CD4-positive, alpha-beta T cell treated with Interleukin-4 for 1 hour (primary cell): Measurements from ENCODE around the gene ALG3.
"Not testable (repeated sequence)": the region's sequence is repeated elsewhere in the genome, so short reads cannot be mapped to it uniquely, and the experiment has no call there.

Source experiments
- DNase-seq, 2 donors: peaks; one replicate each; pipeline ENCODE4 v3.0.0-alpha.2; 2020 to 2022

Gene ALG3

GRCh38 chr3:184248454-184249411 lies at the start of gene ALG3:
Gene ALG3 (minus strand): TSS chr3:184248962. CDS start chr3:184248940, 22 bp downstream.
- DNase-seq = peak; percentile 84 to 89

- DNase-seq = no peak
Measured at GRCh38 chr3:184296616-184297015, 47.9 kb upstream of the ALG3 start.

DNA sequence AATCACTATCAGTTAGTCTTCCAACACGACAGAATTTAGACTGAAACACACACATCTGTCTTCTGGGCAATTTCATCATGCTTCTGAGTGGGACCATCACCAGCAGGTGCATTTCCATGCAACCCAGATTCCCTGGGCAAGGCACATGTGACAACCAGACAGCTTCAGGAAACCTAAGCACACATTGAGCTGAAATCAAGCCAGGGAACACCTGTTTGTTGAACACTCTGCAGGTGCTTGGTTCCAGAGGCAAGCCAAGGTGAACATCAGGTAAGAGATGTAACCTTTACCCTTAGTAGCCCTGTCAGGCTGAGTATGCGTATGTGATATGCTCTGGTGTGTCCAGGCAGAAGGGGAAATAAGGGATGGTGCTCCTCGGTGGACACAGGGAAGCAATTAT lies 47.0 kb upstream of the ALG3 start:
- DNase-seq = no peak

- no peak for DNase-seq
Measured at GRCh38 chr3:184291738-184292445, 43.1 kb upstream of the ALG3 start.

DNA sequence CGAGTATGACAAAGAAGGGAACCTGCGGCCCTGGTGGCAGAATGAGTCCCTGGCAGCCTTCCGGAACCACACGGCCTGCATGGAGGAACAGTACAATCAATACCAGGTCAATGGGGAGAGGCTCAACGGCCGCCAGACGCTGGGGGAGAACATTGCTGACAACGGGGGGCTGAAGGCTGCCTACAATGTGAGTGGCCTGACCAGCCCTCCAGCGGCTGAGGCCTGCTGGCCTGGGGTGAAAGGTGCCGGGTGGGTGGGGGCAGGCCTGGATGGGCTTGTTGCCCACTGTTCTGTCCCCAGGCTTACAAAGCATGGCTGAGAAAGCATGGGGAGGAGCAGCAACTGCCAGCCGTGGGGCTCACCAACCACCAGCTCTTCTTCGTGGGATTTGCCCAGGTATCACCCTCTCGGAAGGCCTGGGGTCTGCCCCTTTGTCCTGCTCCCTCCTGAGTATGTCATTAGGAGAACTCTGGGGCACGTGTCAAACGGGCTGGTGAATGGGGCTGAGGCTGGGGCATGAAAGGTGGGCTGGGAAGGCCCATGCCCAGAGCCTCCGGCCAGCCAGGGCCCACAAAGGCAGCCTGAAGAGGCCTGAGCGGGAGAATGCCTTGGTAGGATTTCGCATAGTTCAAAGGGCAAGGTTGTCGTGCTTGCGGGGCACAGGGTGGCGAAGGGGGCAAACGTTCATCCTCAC lies 42.4 kb upstream of the ALG3 start:
- DNase-seq = no peak

DNA sequence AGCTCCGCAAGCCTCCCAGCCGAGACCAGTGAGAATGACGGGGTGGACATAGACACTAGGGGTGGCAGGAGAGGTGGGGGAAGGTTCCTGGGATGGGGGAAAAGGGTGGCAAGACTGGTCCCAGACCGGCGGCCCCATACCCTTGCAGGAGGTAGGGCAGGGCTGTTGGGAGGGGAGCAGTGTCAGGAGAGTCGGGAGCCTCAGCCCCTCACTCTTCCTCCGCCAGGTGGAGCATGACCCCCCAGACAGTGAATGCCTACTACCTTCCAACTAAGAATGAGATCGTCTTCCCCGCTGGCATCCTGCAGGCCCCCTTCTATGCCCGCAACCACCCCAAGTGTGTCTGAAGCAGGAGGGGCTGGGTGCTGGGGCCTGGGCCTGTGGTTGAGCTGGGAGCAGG lies 41.6 kb upstream of the ALG3 start:
- no peak for DNase-seq

DNA sequence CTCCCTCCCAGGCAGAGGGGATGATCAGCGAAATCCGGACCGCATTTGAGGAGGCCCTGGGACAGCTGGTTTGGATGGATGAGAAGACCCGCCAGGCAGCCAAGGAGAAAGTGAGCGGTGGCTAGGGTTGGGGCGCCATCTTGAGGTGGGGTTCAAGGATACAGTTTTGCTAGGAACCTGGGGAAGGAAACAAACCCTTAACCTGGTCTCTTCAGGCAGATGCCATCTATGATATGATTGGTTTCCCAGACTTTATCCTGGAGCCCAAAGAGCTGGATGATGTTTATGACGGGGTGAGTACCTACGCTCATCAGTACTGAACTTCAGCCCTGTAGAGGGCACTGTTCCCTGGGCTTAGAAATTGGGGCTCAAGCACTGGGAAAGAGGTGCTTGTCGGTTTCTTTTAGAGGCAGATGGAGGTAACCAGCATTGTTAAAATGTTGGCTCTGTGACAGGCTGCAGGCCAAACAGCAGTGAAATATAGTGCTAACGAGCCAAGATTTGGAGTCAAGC lies 40.7 kb upstream of the ALG3 start:
- DNase-seq = peak; percentile 49 to 59

DNA sequence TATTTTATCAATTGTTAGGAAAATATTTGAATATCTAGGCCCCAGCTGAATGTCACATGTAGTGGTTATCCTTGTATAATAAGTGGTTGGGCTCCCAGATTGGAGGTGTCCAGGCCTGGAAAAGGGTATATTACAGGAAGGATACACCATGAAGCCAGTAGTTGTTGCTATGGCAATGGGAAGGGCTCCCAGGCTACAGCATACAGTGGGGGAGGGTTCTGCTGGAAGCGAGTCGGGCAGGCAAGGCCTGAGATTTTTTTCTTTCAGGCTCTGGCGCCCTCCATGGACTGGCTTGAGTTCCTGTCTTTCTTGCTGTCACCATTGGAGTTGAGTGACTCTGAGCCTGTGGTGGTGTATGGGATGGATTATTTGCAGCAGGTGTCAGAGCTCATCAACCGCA lies 35.9 kb upstream of the ALG3 start:
- no peak for DNase-seq

GRCh38 chr3:184283681-184284080 lies 34.9 kb upstream of the ALG3 start:
- DNase-seq = no peak

- no peak for DNase-seq
Measured at GRCh38 chr3:184282941-184283340, 34.2 kb upstream of the ALG3 start.

DNA sequence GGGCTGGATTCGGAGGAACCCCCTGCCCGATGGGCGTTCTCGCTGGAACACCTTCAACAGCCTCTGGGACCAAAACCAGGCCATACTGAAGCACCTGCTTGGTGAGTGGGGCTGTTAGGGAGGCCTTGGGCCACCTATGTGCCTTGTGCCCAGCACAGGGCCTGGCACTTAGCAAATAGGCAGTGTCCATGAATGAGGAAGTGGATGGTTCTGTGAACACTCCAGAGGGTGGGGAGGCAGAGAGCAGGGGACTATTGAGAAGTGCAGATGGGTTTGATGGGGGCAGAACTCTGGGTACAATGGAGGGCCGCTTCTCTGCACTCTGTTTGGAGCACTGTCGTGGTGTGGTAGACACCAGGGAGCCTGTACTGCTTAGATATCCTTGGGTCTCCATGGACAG lies 28.6 kb upstream of the ALG3 start:
- DNase-seq = no peak

GRCh38 chr3:184275961-184276910 lies 27.5 kb upstream of the ALG3 start, which contains the start of gene ECE2:
Gene ECE2 (plus strand): TSS chr3:184276022. CDS start chr3:184276154, 132 bp downstream.
- no peak for DNase-seq

DNA sequence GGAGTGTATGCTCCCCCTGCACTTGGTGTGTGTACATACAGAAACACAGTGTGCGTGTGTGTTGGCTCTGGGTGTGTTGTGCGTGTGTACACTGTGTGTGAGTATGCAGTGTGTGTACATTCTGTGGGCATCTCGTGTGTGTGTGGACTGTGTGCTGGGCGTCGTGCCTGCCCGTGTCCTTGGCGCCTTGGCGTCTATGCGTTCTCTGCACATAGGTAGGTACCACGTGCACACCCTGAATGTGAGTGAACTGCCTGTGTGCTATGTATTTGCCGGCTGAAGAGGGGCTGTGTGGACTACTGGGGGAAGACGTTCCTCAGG lies 26.6 kb upstream of the ALG3 start:
- DNase-seq = no peak

- no peak for DNase-seq
Measured at GRCh38 chr3:184272269-184272668, 23.5 kb upstream of the ALG3 start.

DNA sequence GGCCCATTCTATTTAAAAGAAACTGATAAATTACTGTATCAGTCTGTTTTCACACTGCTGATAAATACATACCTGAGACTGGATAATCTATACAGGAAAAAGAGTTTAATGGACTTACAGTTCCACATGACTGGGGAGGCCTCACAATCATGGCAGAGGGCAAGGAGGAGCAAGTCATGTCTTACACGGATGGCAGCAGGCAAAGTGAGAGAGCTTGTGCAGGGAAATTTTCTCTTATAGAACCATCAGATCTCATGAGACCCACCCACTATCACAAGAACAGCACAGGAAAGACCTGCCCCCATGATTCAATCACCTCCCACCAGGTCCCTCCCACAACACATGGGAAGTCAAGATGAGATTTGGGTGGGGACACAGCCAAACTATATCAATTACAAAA lies 18.5 kb upstream of the ALG3 start:
- not testable (repeated sequence) for DNase-seq

DNA sequence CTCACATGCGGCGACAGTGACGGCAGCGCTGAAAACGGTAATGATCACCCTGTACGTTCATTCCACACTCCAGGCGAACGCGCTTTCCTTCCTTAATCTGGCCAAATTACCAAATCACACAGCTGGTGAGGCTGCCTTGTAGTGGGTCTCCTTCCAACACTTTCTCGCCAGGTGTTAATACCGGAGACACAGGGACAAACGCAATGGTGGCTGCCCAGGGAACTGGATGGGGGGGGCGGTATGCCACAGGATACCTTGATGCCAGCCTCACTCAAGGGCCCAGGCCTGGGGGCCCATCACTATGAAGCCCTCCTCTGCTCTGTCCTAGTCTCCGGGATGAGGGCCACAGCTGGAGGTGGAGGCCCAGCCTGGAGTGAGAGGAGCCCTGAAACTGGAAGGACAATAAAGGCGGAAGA lies 14.0 kb upstream of the ALG3 start:
- DNase-seq = no peak

GRCh38 chr3:184261854-184262763 lies 13.3 kb upstream of the ALG3 start:
- peak; percentile 14 to 20 for DNase-seq

DNA sequence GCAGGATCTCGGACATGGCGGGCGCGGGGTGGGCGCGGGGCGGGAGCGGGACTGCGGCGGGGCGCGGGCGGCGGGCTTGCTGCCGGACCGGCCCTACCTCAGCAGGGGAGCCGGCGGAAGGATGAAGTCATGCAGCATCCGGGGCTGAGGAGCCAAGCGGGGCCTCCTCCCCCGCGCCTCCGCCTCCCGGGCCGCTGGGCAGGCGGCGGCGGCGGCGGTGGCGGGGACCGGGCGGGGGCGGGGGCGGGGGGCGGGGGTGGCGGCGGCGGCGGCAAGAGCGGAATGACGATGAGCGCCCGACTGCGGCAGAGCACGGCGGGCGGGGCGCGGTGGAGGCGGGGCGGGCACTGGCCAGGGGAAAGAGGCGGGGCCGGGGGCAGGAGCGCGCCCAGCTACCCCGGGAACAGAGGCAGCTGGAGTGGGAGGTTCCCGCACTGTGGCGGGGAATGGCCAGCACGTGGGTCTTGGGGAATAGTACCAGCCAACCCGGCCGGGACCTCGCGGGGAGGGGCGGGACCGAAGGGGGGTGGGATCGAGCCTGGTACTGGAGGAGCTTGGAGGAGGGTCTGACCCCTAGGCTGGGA lies 12.6 kb upstream of the ALG3 start, which contains the start of gene CAMK2N2:
TSS of gene CAMK2N2 (minus strand) at position 284 of the 584 bp plus-strand sequence. CDS start at position 16, 268 bp downstream.
- peak; percentile 48 to 70 for DNase-seq

- DNase-seq = peak in 1 of 2 donors; percentile 6
Measured at GRCh38 chr3:184260724-184261269, 12.0 kb upstream of the ALG3 start.
